ENCODE results near the gene AUTS2.

GRCh38 chr7:70113078-70113477, 514.8 kb downstream of the AUTS2 start:
- TF ChIP-seq HDGF (IDR thresholded peaks at IDR 0.05; ENCODE audit: borderline replicate concordance): no peak
- no peak for TF ChIP-seq FOXK2 (IDR thresholded peaks at IDR 0.05)
- TF ChIP-seq FOXM1 (IDR thresholded peaks at IDR 0.05; ENCODE audit: borderline replicate concordance): no peak
- no peak for TF ChIP-seq ELF4 (IDR thresholded peaks at IDR 0.05)
- TF ChIP-seq SP1 (IDR thresholded peaks at IDR 0.05): no peak
- TF ChIP-seq L3MBTL2 (conservative IDR thresholded peaks at IDR 0.05): no peak
- no peak for TF ChIP-seq BHLHE40 (IDR thresholded peaks at IDR 0.05; ENCODE audit: borderline replicate concordance)
